ENCODE data around the gene FOSB. TPM values are rescaled to one million over a fixed set of nuclear protein-coding genes. Genes with fewer than 3 reads are reported as not detected.
A peak's percentile ranks its signal among the peaks of the same experiment; 100 is the strongest.

FOSB gene
- total and polyA plus RNA-seq, 9 of the 15 experiments (the other 6 are each of a cell fraction or from before 2014, with no cell fraction given), result 0.11 to 2.7 (median 0.73) TPM

GRCh38 chr19:45424191-45425058 is 43.4 kb upstream of the FOSB start (continued):
- TF ChIP-seq TAF15 (IDR thresholded peaks at IDR 0.05; ENCODE audit: low read depth, low read length), result no peak
- no peak for TF ChIP-seq ZSCAN29 (IDR thresholded peaks at IDR 0.05)
- TF ChIP-seq TEAD1 (CRISPR knock-in tag; IDR thresholded peaks at IDR 0.05), result no peak
- peak; percentile 78 for TF ChIP-seq ADNP (tag; IDR thresholded peaks at IDR 0.05)
- TF ChIP-seq, protein P1, sequence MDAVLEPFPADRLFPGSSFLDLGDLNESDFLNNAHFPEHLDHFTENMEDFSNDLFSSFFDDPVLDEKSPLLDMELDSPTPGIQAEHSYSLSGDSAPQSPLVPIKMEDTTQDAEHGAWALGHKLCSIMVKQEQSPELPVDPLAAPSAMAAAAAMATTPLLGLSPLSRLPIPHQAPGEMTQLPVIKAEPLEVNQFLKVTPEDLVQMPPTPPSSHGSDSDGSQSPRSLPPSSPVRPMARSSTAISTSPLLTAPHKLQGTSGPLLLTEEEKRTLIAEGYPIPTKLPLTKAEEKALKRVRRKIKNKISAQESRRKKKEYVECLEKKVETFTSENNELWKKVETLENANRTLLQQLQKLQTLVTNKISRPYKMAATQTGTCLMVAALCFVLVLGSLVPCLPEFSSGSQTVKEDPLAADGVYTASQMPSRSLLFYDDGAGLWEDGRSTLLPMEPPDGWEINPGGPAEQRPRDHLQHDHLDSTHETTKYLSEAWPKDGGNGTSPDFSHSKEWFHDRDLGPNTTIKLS (IDR thresholded peaks at IDR 0.05; ENCODE audit: borderline replicate concordance, low read depth), result no peak
- TF ChIP-seq RBM39 (optimal IDR thresholded peaks at IDR 0.05; ENCODE audit: low read depth, low read length), result no peak
- no peak for TF ChIP-seq ETS2 (tag; IDR thresholded peaks at IDR 0.05; ENCODE audit: borderline replicate concordance, poor library complexity, severe bottlenecking)
- TF ChIP-seq TAF9B (IDR thresholded peaks at IDR 0.05; ENCODE audit: partially characterized antibody), result peak; percentile 39
- TF ChIP-seq TARDBP (IDR thresholded peaks at IDR 0.05), result 0 out of 2 replicates have a peak, but pooled peaks have one; percentile 52
- TF ChIP-seq SLC30A9 (CRISPR knock-in tag; IDR thresholded peaks at IDR 0.05), result no peak
- TF ChIP-seq CREB3 (tag; conservative IDR thresholded peaks at IDR 0.05; ENCODE audit: low read depth), result 0 out of 2 replicates have a peak, but pooled peaks have one; percentile 20
- TF ChIP-seq, protein P2, sequence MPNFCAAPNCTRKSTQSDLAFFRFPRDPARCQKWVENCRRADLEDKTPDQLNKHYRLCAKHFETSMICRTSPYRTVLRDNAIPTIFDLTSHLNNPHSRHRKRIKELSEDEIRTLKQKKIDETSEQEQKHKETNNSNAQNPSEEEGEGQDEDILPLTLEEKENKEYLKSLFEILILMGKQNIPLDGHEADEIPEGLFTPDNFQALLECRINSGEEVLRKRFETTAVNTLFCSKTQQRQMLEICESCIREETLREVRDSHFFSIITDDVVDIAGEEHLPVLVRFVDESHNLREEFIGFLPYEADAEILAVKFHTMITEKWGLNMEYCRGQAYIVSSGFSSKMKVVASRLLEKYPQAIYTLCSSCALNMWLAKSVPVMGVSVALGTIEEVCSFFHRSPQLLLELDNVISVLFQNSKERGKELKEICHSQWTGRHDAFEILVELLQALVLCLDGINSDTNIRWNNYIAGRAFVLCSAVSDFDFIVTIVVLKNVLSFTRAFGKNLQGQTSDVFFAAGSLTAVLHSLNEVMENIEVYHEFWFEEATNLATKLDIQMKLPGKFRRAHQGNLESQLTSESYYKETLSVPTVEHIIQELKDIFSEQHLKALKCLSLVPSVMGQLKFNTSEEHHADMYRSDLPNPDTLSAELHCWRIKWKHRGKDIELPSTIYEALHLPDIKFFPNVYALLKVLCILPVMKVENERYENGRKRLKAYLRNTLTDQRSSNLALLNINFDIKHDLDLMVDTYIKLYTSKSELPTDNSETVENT (CRISPR knock-in tag; IDR thresholded peaks at IDR 0.05), result no peak
- TF ChIP-seq TAL1 (IDR thresholded peaks at IDR 0.05), result 0 out of 2 replicates have a peak, but pooled peaks have one; percentile 3
- peak; percentile 86 for TF ChIP-seq POLR2A (conservative IDR thresholded peaks at IDR 0.05)
- TF ChIP-seq JUN (IDR thresholded peaks at IDR 0.05; ENCODE audit: borderline replicate concordance, low read depth, low read length), result peak; percentile 94
- TF ChIP-seq JUN (CRISPR knock-in tag; IDR thresholded peaks at IDR 0.05; ENCODE audit: borderline replicate concordance), result peak; percentile 59; the same call in 1 of the 2 replicates
- TF ChIP-seq RERE (CRISPR knock-in tag; IDR thresholded peaks at IDR 0.05; ENCODE audit: borderline replicate concordance), result no peak
- TF ChIP-seq DPF2 (IDR thresholded peaks at IDR 0.05), result peak; percentile 95
